Activated naive CD4-positive, alpha-beta T cell treated with anti-CD3 and anti-CD28 coated beads for 36 hours (primary cell): ENCODE results near the gene KCTD14. TPM values are rescaled to one million over a fixed set of nuclear protein-coding genes. Genes with fewer than 3 reads are reported as not detected.

Source experiments
- CTCF ChIA-PET: fragments of 350-600 bp; sonication (Branson Sonifier 250); formaldehyde crosslinking; loops from one replicate; lab custom pipeline; 2021; ENCODE audit warnings: antibody characterized with exemption; lab: Charles Lee
- DNase-seq: peaks from one replicate; pipeline ENCODE4 v3.0.0-alpha.2; 2020
- H3K27ac Mint-ChIP-seq: one replicate; pipeline ENCODE4 v1.8.0; 2021; ENCODE audit warnings: mild to moderate bottlenecking, mixed read lengths
- H3K27me3 Mint-ChIP-seq: one replicate; pipeline ENCODE4 v1.8.0; 2021; ENCODE audit warnings: low read depth, mixed read lengths
- H3K36me3 Mint-ChIP-seq: one replicate; pipeline ENCODE4 v1.8.0; 2021; ENCODE audit warnings: low read depth, mixed read lengths
- H3K4me1 Mint-ChIP-seq: one replicate; pipeline ENCODE4 v1.8.0; 2021; ENCODE audit warnings: low read depth, mixed read lengths
- H3K4me3 Mint-ChIP-seq: one replicate; pipeline ENCODE4 v1.8.0; 2021; ENCODE audit warnings: mild to moderate bottlenecking, moderate library complexity, mixed read lengths
- H3K9me3 Mint-ChIP-seq: one replicate; pipeline ENCODE4 v1.8.0; 2021; ENCODE audit warnings: mixed read lengths
- intact Hi-C: fragments of 100-400 bp; cut with micrococcal nuclease; formaldehyde crosslinking; loops from one replicate; pipeline ENCODE4 v1.15.1; 2023
- total RNA-seq, 2 experiments: library from RNA; stranded (reverse); gene quantifications; one replicate each; pipeline ENCODE4 v1.2.3, GENCODE V29; 2021

The KCTD14 gene
- under 1 TPM in 1 of 2 experiments, not detected in 1; 0.27 TPM for total RNA-seq

GRCh38 chr11:78022397-78023396, at the start of gene KCTD14:
Gene KCTD14 (minus strand): TSS chr11:78023276. CDS start chr11:78023249, 27 bp downstream.
- H3K4me3 Mint-ChIP-seq, result no peak within 1 kb of the TSS
- no peak within 1 kb of the TSS for H3K27ac Mint-ChIP-seq
- intact Hi-C loops, result no loop called here
- no peaks in the 10 kb centered on the region for H3K9me3 Mint-ChIP-seq
- H3K27me3 Mint-ChIP-seq, result peaks cover 18% of the 10 kb centered on the region
- no peaks in the 10 kb centered on the region for H3K36me3 Mint-ChIP-seq
- H3K4me1 Mint-ChIP-seq, result peaks cover 5% of the 10 kb centered on the region
- DNase-seq, result no peak
- CTCF ChIA-PET, result no interaction called here

GRCh38 chr11:78072455-78072854, 49.4 kb upstream of the KCTD14 start:
- CTCF ChIA-PET, result interaction anchor here (0.6 kb wide), 1 partner anchor 98 kb away, joined by 3 read pairs; no protein-coding TSS in a partner anchor
- no peaks in the 10 kb centered on the region for H3K9me3 Mint-ChIP-seq
- DNase-seq, result no peak
- no peak overlapping the region for H3K4me3 Mint-ChIP-seq
- intact Hi-C loops, result no loop called here
- H3K27me3 Mint-ChIP-seq, result no peaks in the 10 kb centered on the region
- H3K4me1 Mint-ChIP-seq, result peaks cover 25% of the 10 kb centered on the region
- peaks cover 18% of the 10 kb centered on the region for H3K36me3 Mint-ChIP-seq
- H3K27ac Mint-ChIP-seq, result no peak overlapping the region

GRCh38 chr11:78071717-78072116, 48.6 kb upstream of the KCTD14 start:
- CTCF ChIA-PET, result interaction anchor here (0.6 to 1.8 kb wide), 2 partner anchors 97 to 493 kb away, joined by 3 to 5 read pairs; no protein-coding TSS in a partner anchor
- H3K36me3 Mint-ChIP-seq, result peaks cover 22% of the 10 kb centered on the region
- intact Hi-C loops, result no loop called here

GRCh38 chr11:78070621-78071020, 47.5 kb upstream of the KCTD14 start:
- intact Hi-C loops, result no loop called here
- no peaks in the 10 kb centered on the region for H3K27me3 Mint-ChIP-seq
- no peak for DNase-seq
- peaks cover 12% of the 10 kb centered on the region for H3K4me1 Mint-ChIP-seq
- peaks cover 22% of the 10 kb centered on the region for H3K36me3 Mint-ChIP-seq
- H3K9me3 Mint-ChIP-seq, result no peaks in the 10 kb centered on the region
- H3K4me3 Mint-ChIP-seq, result no peak overlapping the region
- H3K27ac Mint-ChIP-seq, result no peak overlapping the region
- CTCF ChIA-PET, result interaction anchor here (1.8 kb wide), 1 partner anchor 494 kb away, joined by 5 read pairs; no protein-coding TSS in a partner anchor

More at GRCh38 chr11:78071717-78072116, 48.6 kb upstream of the KCTD14 start:
- no peak overlapping the region for H3K27ac Mint-ChIP-seq
- no peak for DNase-seq
- peaks cover 21% of the 10 kb centered on the region for H3K4me1 Mint-ChIP-seq
- H3K4me3 Mint-ChIP-seq, result no peak overlapping the region
- H3K9me3 Mint-ChIP-seq, result no peaks in the 10 kb centered on the region
- H3K27me3 Mint-ChIP-seq, result no peaks in the 10 kb centered on the region

- Mint-ChIP-seq H3K9me3 (no peaks in the 10 kb centered on the region), H3K27me3 (no peaks in the 10 kb centered on the region), H3K4me1 (peaks cover 6% of the 10 kb centered on the region), H3K4me3 (no peak overlapping the region), H3K27ac (no peak overlapping the region), H3K36me3 (peaks cover 22% of the 10 kb centered on the region)
- no peak for DNase-seq
- CTCF ChIA-PET, result no interaction called here
- intact Hi-C loops, result no loop called here
Observed at GRCh38 chr11:78069465-78069864, 46.4 kb upstream of the KCTD14 start.

GRCh38 chr11:78067704-78068103, 44.6 kb upstream of the KCTD14 start:
- Mint-ChIP-seq H3K27me3 (no peaks in the 10 kb centered on the region), H3K9me3 (no peaks in the 10 kb centered on the region), H3K36me3 (peaks cover 21% of the 10 kb centered on the region), H3K4me3 (no peak overlapping the region), H3K27ac (no peak overlapping the region), H3K4me1 (peaks cover 4% of the 10 kb centered on the region)
- intact Hi-C loops, result no loop called here
- CTCF ChIA-PET, result interaction anchor here (0.7 to 1.3 kb wide), 2 partner anchors 23 to 1510 kb away, joined by 4 to 5 read pairs; no protein-coding TSS in a partner anchor
- DNase-seq, result no peak

GRCh38 chr11:78066471-78066870, 43.4 kb upstream of the KCTD14 start:
- Mint-ChIP-seq H3K9me3 (no peaks in the 10 kb centered on the region), H3K27ac (no peak overlapping the region), H3K4me3 (no peak overlapping the region), H3K27me3 (no peaks in the 10 kb centered on the region), H3K36me3 (peaks cover 18% of the 10 kb centered on the region), H3K4me1 (no peaks in the 10 kb centered on the region)
- CTCF ChIA-PET, result no interaction called here
- DNase-seq, result no peak
- intact Hi-C loops, result no loop called here

- Mint-ChIP-seq H3K27ac (no peak overlapping the region), H3K36me3 (peaks cover 16% of the 10 kb centered on the region), H3K4me3 (no peak overlapping the region), H3K27me3 (no peaks in the 10 kb centered on the region), H3K4me1 (no peaks in the 10 kb centered on the region), H3K9me3 (no peaks in the 10 kb centered on the region)
- CTCF ChIA-PET, result no interaction called here
- no peak for DNase-seq
- intact Hi-C loops, result no loop called here
Observed at GRCh38 chr11:78065203-78065602, 42.1 kb upstream of the KCTD14 start.

GRCh38 chr11:78063440-78064181, 40.5 kb upstream of the KCTD14 start, which contains the start of gene THRSP:
Gene THRSP (plus strand): TSS chr11:78063861. CDS start chr11:78063882, 21 bp downstream.
- Mint-ChIP-seq H3K4me1 (no peaks in the 10 kb centered on the region), H3K9me3 (no peaks in the 10 kb centered on the region), H3K27me3 (no peaks in the 10 kb centered on the region), H3K4me3 (no peak within 1 kb of the TSS), H3K27ac (no peak within 1 kb of the TSS), H3K36me3 (peaks cover 10% of the 10 kb centered on the region)
- CTCF ChIA-PET, result interaction anchor here (0.6 kb wide), 1 partner anchor 18 kb away, joined by 4 read pairs; no protein-coding TSS in a partner anchor
- no peak for DNase-seq
- intact Hi-C loops, result no loop called here

- Mint-ChIP-seq H3K4me3 (no peak overlapping the region), H3K36me3 (peaks cover 6% of the 10 kb centered on the region), H3K27ac (no peak overlapping the region), H3K9me3 (no peaks in the 10 kb centered on the region), H3K27me3 (no peaks in the 10 kb centered on the region), H3K4me1 (no peaks in the 10 kb centered on the region)
- DNase-seq, result no peak
- CTCF ChIA-PET, result no interaction called here
- intact Hi-C loops, result no loop called here
Observed at GRCh38 chr11:78062671-78063070, 39.6 kb upstream of the KCTD14 start.

- Mint-ChIP-seq H3K27me3 (no peaks in the 10 kb centered on the region), H3K36me3 (no peaks in the 10 kb centered on the region), H3K4me3 (no peak overlapping the region), H3K27ac (no peak overlapping the region), H3K9me3 (no peaks in the 10 kb centered on the region), H3K4me1 (no peaks in the 10 kb centered on the region)
- intact Hi-C loops, result no loop called here
- CTCF ChIA-PET, result interaction anchor here (0.7 kb wide), 1 partner anchor 16 kb away, joined by 4 read pairs; no protein-coding TSS in a partner anchor
- DNase-seq, result no peak
Observed at GRCh38 chr11:78061921-78062311, 38.8 kb upstream of the KCTD14 start.
